Measurements from ENCODE around the gene UCK2. TPM values are rescaled to one million over a fixed set of nuclear protein-coding genes. Genes with fewer than 3 reads are reported as not detected.
A peak's percentile ranks its signal among the peaks of the same experiment; 100 is the strongest.

The UCK2 gene
- total and polyA plus RNA-seq, 9 of the 15 experiments (the other 6 are each of a cell fraction or from before 2014, with no cell fraction given): 71.6 to 145 (median 95.8) TPM

DNA sequence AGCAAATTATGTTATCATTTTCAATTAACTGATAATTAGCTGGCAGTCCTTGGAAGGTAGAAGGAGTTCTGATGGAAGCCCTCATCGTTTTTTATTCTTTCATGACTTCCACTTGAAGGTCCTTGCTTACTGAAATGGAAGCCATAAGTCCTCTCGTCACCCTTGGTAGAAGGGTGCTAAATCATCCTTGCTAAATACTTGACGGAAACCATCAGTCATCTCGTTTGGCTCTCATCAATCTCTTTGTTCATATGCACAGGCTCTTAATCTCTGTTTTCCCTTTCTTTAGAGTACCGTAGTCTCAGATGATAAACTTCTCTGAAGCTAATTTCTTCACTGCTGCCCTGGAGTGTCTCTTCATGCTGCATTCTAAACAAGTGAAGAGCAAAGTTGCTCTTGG is 34.5 kb downstream of the UCK2 start:
- BruUV-seq (replicated peaks): no TSS peak
- Histone ChIP-seq H3K27me3 (ENCODE audit: control insufficient read depth in 2 of 2, insufficient read depth in 2 of 2, low read length in 2 of 2) (no peaks in the 10 kb centered on the region), H4K20me1 (replicated peaks; ENCODE audit: control insufficient read depth, insufficient read depth, low read length) (peaks cover 25% of the 10 kb centered on the region), H3K4me3 (no peak overlapping the region), H3K4me2 (ENCODE audit: insufficient read depth, low read length) (no peak overlapping the region), H2AFZ (ENCODE audit: low read depth, low read length) (no peak overlapping the region), H3K27ac (ENCODE audit: extremely low read depth, low read depth, low read length) (0 out of 3 replicates have a peak overlapping the region, but pooled peaks have one; percentile 2), H3K36me3 (ENCODE audit: control insufficient read depth, insufficient read depth, low read length) (peaks cover 22% of the 10 kb centered on the region), H3K9me1 (ENCODE audit: control insufficient read depth, insufficient read depth, low read length) (peaks cover 9% of the 10 kb centered on the region), H3K9me3 (replicated peaks; ENCODE audit: control insufficient read depth, insufficient read depth, low read depth, low read length) (no peaks in the 10 kb centered on the region), H3K4me1 (replicated peaks in 1 of 2; ENCODE audit: control insufficient read depth in 2 of 2, insufficient read depth in 2 of 2, low read length in 2 of 2) (peaks cover 7 to 20% of the 10 kb centered on the region in 2 experiments; a peak in 4 of 5 replicates), H3K79me2 (ENCODE audit: control insufficient read depth, insufficient read depth, low read length) (peaks cover 95% of the 10 kb centered on the region), H3K9ac (ENCODE audit: insufficient read depth in 1 of 2, low read depth in 2 of 2, low read length in 2 of 2) (no peak overlapping the region)
- ChIA-PET CTCF (ENCODE audit: low intra/inter-chr PET ratio) (no interaction called here), POLR2A (interaction anchor here (1.0 to 1.1 kb wide), 2 partner anchors 22 to 37 kb away, joined by 3 read pairs; no protein-coding TSS in a partner anchor)
- intact Hi-C loops (cut with micrococcal nuclease) (no loop called here), in situ Hi-C loops (cut with MboI) (no loop called here)
- DNase-seq (ENCODE audit: extremely low read depth in 1 of 4, low spot score in 3 of 4) (no peak), ATAC-seq (no peak), FAIRE-seq (no peak)
- WGBS (ENCODE audit: insufficient coverage, low coverage, missing lambda C conversion rate): 36% methylated on average over 5 of the region's 5 CpGs
- TF ChIP-seq EP300 (IDR thresholded peaks at IDR 0.05; ENCODE audit: low read length) (peak; percentile 19; the same call in 1 of the 2 replicates), ARHGAP35 (IDR thresholded peaks at IDR 0.05; ENCODE audit: partially characterized antibody) (peak; percentile 62), ZNF134 (CRISPR knock-in tag; conservative IDR thresholded peaks at IDR 0.05) (no peak), MEIS2 (IDR thresholded peaks at IDR 0.05; ENCODE audit: partially characterized antibody) (peak; percentile 95), SRSF7 (optimal IDR thresholded peaks at IDR 0.05; ENCODE audit: low read depth, low read length) (no peak), CEBPB (tag; IDR thresholded peaks at IDR 0.05) (peak; percentile 60), ESRRA (IDR thresholded peaks at IDR 0.05; ENCODE audit: borderline replicate concordance, low read depth) (0 out of 2 replicates have a peak, but pooled peaks have one; percentile 9), GABPB2 (CRISPR knock-in tag; conservative IDR thresholded peaks at IDR 0.05) (no peak), CBFA2T3 (IDR thresholded peaks at IDR 0.05) (0 out of 2 replicates have a peak, but pooled peaks have one; percentile 4), ZNF24 (IDR thresholded peaks at IDR 0.05) (no peak)
- TF ChIP-seq, protein P1, sequence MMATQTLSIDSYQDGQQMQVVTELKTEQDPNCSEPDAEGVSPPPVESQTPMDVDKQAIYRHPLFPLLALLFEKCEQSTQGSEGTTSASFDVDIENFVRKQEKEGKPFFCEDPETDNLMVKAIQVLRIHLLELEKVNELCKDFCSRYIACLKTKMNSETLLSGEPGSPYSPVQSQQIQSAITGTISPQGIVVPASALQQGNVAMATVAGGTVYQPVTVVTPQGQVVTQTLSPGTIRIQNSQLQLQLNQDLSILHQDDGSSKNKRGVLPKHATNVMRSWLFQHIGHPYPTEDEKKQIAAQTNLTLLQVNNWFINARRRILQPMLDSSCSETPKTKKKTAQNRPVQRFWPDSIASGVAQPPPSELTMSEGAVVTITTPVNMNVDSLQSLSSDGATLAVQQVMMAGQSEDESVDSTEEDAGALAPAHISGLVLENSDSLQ (IDR thresholded peaks at IDR 0.05): peak; percentile 65; the same call in 1 of the 2 replicates
- TF ChIP-seq, protein P2, sequence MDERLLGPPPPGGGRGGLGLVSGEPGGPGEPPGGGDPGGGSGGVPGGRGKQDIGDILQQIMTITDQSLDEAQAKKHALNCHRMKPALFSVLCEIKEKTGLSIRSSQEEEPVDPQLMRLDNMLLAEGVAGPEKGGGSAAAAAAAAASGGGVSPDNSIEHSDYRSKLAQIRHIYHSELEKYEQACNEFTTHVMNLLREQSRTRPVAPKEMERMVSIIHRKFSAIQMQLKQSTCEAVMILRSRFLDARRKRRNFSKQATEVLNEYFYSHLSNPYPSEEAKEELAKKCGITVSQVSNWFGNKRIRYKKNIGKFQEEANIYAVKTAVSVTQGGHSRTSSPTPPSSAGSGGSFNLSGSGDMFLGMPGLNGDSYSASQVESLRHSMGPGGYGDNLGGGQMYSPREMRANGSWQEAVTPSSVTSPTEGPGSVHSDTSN (CRISPR knock-in tag; IDR thresholded peaks at IDR 0.05; ENCODE audit: low read depth): no peak
- TF ChIP-seq, protein P2 (tag; conservative IDR thresholded peaks at IDR 0.05; ENCODE audit: low read depth): peak; percentile 98
- TF ChIP-seq, protein P3, sequence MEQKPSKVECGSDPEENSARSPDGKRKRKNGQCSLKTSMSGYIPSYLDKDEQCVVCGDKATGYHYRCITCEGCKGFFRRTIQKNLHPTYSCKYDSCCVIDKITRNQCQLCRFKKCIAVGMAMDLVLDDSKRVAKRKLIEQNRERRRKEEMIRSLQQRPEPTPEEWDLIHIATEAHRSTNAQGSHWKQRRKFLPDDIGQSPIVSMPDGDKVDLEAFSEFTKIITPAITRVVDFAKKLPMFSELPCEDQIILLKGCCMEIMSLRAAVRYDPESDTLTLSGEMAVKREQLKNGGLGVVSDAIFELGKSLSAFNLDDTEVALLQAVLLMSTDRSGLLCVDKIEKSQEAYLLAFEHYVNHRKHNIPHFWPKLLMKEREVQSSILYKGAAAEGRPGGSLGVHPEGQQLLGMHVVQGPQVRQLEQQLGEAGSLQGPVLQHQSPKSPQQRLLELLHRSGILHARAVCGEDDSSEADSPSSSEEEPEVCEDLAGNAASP (IDR thresholded peaks at IDR 0.05): no peak

All from K562 (cell line).